Gastroesophageal sphincter (tissue), 3 donors: ENCODE measurements around the gene TEX29.

Experiments used
- EP300 ChIP-seq: sonication (generic); formaldehyde crosslinking; IDR thresholded peaks from one replicate; pipeline ENCODE4 v1.6.1; 2017; ENCODE audit warnings: antibody characterized with exemption, mild to moderate bottlenecking
- POLR2A ChIP-seq, 2 donors: fragments of 450-650 bp; IDR thresholded peaks; one replicate each; pipeline ENCODE4 v1.6.1; 2017; ENCODE audit warnings: antibody characterized with exemption in 2 of 2, mild to moderate bottlenecking in 2 of 2, moderate library complexity in 1 of 2
- POLR2AphosphoS5 ChIP-seq: sonication (generic); formaldehyde crosslinking; IDR thresholded peaks from one replicate; pipeline ENCODE4 v1.6.1; 2017; ENCODE audit warnings: antibody characterized with exemption
- TF ChIP-seq, protein P1 (sequence below), 4 experiments: fragments of 200-600 bp in 2 of 4; fragments of 450-650 bp in 2 of 4; sonication (generic) in 1 of 4; IDR thresholded peaks; one replicate each; pipeline ENCODE4 v1.5.1; 2017 to 2019; ENCODE audit warnings: antibody characterized with exemption in 4 of 4, mild to moderate bottlenecking in 2 of 4, moderate library complexity in 2 of 4

- TF ChIP-seq, protein P1, sequence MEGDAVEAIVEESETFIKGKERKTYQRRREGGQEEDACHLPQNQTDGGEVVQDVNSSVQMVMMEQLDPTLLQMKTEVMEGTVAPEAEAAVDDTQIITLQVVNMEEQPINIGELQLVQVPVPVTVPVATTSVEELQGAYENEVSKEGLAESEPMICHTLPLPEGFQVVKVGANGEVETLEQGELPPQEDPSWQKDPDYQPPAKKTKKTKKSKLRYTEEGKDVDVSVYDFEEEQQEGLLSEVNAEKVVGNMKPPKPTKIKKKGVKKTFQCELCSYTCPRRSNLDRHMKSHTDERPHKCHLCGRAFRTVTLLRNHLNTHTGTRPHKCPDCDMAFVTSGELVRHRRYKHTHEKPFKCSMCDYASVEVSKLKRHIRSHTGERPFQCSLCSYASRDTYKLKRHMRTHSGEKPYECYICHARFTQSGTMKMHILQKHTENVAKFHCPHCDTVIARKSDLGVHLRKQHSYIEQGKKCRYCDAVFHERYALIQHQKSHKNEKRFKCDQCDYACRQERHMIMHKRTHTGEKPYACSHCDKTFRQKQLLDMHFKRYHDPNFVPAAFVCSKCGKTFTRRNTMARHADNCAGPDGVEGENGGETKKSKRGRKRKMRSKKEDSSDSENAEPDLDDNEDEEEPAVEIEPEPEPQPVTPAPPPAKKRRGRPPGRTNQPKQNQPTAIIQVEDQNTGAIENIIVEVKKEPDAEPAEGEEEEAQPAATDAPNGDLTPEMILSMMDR (IDR thresholded peaks at IDR 0.05) = no peak
- TF ChIP-seq EP300 (no peak), POLR2A (IDR thresholded peaks at IDR 0.05) (no peak), POLR2AphosphoS5 (no peak)
These were observed 39.5 kb upstream of the TEX29 start for GRCh38 chr13:111280681-111281585.
